Duodenal mucosa (tissue), 2 donors: ENCODE results near the gene MAD1L1.
"Not testable (repeated sequence)": the region's sequence is repeated elsewhere in the genome, so short reads cannot be mapped to it uniquely, and the experiment has no call there.

Experiments
- H3K27ac ChIP-seq: one replicate; pipeline ENCODE4 v1.7.0; 2013; ENCODE audit warnings: low read depth, low read length
- H3K27me3 ChIP-seq, 2 donors: one replicate each; pipeline ENCODE4 v1.7.0; 2013; ENCODE audit warnings: low read length in 2 of 2, control low read depth in 1 of 2; ENCODE audit not compliant: insufficient read depth in 2 of 2, control insufficient read depth in 1 of 2
- H3K36me3 ChIP-seq, 2 donors: one replicate each; pipeline ENCODE4 v1.7.0; 2013; ENCODE audit warnings: low read length in 2 of 2, control low read depth in 1 of 2; ENCODE audit not compliant: insufficient read depth in 2 of 2, control insufficient read depth in 1 of 2
- H3K4me1 ChIP-seq, 2 donors: one replicate each; pipeline ENCODE4 v1.7.0; 2013; ENCODE audit warnings: low read length in 2 of 2, control low read depth in 1 of 2; ENCODE audit not compliant: insufficient read depth in 2 of 2, control insufficient read depth in 1 of 2
- H3K4me3 ChIP-seq, 2 donors: one replicate each; pipeline ENCODE4 v1.7.0; 2013; ENCODE audit warnings: low read length in 2 of 2, low read depth in 1 of 2
- H3K9ac ChIP-seq, 2 donors: one replicate each; pipeline ENCODE4 v1.7.0; 2013; ENCODE audit warnings: low read length in 2 of 2, low read depth in 1 of 2
- H3K9me3 ChIP-seq, 2 donors: one replicate each; pipeline ENCODE4 v1.7.0; 2013; ENCODE audit warnings: low read length in 2 of 2, control low read depth in 1 of 2; ENCODE audit not compliant: control insufficient read depth in 1 of 2

Gene MAD1L1

GRCh38 chr7:1974290-1975101 lies 258.2 kb downstream of the MAD1L1 start:
- H3K9ac ChIP-seq = no peak overlapping the region
- no peaks in the 10 kb centered on the region for H3K9me3 ChIP-seq
- H3K36me3 ChIP-seq = peaks cover 0 to 5% of the 10 kb centered on the region in 2 donors
- no peaks in the 10 kb centered on the region for H3K27me3 ChIP-seq
- no peak overlapping the region for H3K4me3 ChIP-seq
- peaks cover 0 to 5% of the 10 kb centered on the region in 2 donors for H3K4me1 ChIP-seq
- no peak overlapping the region for H3K27ac ChIP-seq

DNA sequence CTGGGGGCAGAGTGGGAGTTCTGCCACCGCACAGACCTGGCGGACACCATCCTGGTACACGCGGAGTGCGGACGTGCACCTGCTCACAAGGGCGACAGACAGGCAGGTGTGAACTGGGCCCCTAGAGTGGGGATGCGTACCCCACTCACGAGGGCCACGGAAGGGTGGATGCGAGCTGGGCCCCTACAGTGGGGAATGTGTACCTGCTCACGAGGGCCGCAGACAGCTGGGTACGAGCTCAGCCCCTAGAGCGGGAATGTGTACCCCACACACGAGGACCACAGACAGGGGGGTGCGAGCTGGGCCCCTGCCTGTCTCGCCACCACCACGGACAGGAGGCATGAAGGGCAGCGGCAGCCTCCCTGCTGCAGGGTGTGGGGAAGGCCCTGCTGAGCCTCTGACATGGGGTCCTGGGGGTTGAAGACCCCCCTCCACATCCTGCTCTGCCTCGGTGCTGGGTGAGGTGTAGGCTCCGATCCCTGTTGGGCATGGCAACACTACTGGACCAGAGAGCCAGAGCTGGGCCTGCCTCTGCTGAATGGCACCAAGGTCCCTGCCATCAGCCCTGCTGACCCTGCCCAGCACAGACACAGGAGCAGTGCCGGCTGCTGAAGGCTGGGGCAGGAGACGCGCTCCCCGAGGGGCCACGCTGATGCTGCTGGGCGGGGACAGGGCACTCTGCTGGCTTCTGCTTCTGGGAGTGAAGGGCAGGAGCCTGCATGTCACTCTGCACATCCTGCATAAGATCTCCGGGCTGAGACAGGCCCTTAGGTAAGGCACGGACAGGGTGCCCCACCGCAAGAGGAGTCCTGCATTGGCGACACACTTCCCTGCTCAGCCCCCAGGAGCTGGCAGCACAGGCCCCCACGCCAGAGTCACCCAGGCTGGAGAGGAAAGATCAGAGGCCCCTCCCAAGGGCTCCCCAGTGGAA lies 259.2 kb downstream of the MAD1L1 start:
- Histone ChIP-seq H3K36me3 (peaks cover 0 to 5% of the 10 kb centered on the region in 2 donors), H3K4me3 (no peak overlapping the region), H3K27ac (no peak overlapping the region)

DNA sequence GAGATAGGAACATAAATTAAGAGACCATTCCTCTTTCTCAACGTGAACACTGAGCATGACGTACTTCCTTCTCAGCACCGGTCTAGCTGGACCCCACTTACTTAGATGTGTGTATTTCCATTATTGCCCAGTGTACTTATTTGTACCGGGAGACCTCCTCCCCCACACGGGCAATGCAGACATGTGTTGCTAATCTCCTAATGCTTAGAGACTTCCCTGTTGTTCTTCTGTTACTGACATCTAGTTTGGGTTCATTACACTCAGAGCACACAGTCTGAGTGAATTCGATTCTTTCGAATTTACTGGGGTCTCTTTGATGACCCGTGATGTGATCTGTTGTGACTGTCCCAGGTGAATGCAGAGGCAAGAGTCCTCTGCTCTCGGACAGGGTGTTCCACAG lies 260.0 kb downstream of the MAD1L1 start:
- peaks cover 0 to 5% of the 10 kb centered on the region in 2 donors for H3K4me1 ChIP-seq
- H3K4me3 ChIP-seq = no peak overlapping the region
- no peak overlapping the region for H3K9ac ChIP-seq
- H3K9me3 ChIP-seq = no peaks in the 10 kb centered on the region
- no peak overlapping the region for H3K27ac ChIP-seq
- peaks cover 0 to 11% of the 10 kb centered on the region in 2 donors for H3K36me3 ChIP-seq
- H3K27me3 ChIP-seq = no peaks in the 10 kb centered on the region

More for the DNA sequence above, 259.2 kb downstream of the MAD1L1 start:
- no peaks in the 10 kb centered on the region for H3K9me3 ChIP-seq
- H3K4me1 ChIP-seq = peaks cover 0 to 5% of the 10 kb centered on the region in 2 donors
- H3K9ac ChIP-seq = no peak overlapping the region
- H3K27me3 ChIP-seq = no peaks in the 10 kb centered on the region

- Histone ChIP-seq H3K4me1 (peaks cover 0 to 5% of the 10 kb centered on the region in 2 donors), H3K9ac (no peak overlapping the region), H3K27ac (no peak overlapping the region), H3K9me3 (no peaks in the 10 kb centered on the region), H3K27me3 (no peaks in the 10 kb centered on the region), H3K36me3 (peaks cover 0 to 8% of the 10 kb centered on the region in 2 donors), H3K4me3 (no peak overlapping the region)
Observed at GRCh38 chr7:1971946-1972654, 260.6 kb downstream of the MAD1L1 start.

DNA sequence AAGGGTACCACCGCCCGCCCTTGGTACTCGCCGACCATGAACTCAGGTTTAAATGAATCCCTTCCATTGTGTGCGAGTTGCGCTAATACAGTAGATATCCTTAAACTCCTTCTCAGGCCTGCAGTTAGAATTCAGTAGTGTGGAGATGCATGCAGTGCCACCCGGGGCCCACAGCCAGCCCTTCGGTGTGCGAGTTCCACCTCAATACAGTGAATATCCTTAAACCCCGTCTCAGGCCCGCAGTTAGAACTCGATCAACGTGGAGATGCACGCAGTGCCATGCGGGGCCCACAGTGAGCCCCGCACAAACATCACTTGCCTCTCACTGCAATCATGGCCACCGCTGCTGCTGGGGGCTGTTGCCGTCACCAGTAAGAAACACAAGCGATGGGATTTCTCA lies 261.9 kb downstream of the MAD1L1 start:
- Histone ChIP-seq H3K4me1 (peaks cover 0 to 5% of the 10 kb centered on the region in 2 donors), H3K9ac (no peak overlapping the region), H3K36me3 (peaks cover 0 to 8% of the 10 kb centered on the region in 2 donors), H3K27ac (no peak overlapping the region), H3K27me3 (no peaks in the 10 kb centered on the region), H3K9me3 (no peaks in the 10 kb centered on the region), H3K4me3 (no peak overlapping the region)

GRCh38 chr7:1970285-1970660 lies 262.5 kb downstream of the MAD1L1 start:
- not testable (repeated sequence) for H3K27ac ChIP-seq, H3K4me1 ChIP-seq

GRCh38 chr7:1969459-1970284 lies 263.1 kb downstream of the MAD1L1 start:
- H3K9me3 ChIP-seq = no peaks in the 10 kb centered on the region
- H3K27me3 ChIP-seq = no peaks in the 10 kb centered on the region
- no peak overlapping the region for H3K27ac ChIP-seq
- H3K9ac ChIP-seq = no peak overlapping the region
- no peak overlapping the region for H3K4me3 ChIP-seq
- H3K4me1 ChIP-seq = no peaks in the 10 kb centered on the region
- H3K36me3 ChIP-seq = peaks cover 0 to 8% of the 10 kb centered on the region in 2 donors

More at GRCh38 chr7:1970285-1970660, 262.5 kb downstream of the MAD1L1 start:
- H3K27me3 ChIP-seq, H3K9ac ChIP-seq, H3K9me3 ChIP-seq, H3K36me3 ChIP-seq, H3K4me3 ChIP-seq: not testable (repeated sequence)

DNA sequence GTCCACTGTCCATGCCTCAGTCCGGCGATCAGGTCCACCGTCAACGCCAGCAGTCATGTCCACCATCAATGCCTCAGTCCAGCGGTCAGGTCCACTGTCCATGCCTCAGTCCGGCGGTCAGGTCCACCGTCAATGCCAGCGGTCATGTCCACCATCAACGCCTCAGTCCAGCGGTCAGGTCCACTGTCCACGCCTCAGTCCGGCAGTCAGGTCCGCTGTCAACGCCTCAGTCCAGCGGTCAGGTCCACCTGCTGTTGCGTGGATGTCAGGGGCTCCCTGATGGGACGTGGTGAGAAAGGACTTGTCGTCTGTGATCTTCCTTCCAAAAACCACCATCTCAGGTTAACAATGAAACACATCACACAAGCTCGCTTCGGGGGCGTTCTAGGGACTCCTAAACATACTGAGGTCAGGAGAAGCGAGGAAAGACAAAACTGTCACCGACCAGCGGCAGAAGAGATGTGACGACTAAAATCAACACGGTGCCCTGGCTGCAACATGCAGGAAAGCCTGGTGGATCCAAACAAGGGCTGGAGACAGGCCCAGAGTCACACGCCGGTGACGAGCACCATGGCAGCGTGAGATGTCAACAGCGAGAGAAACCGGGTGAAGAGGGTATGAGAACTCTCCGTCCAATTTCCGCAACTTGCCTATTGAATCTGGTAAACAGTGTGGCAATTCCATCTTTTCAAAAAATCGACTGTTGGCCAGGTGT lies 264.2 kb downstream of the MAD1L1 start:
- Histone ChIP-seq H3K4me3 (no peak overlapping the region), H3K27me3 (no peaks in the 10 kb centered on the region), H3K9me3 (no peaks in the 10 kb centered on the region), H3K4me1 (no peaks in the 10 kb centered on the region), H3K36me3 (peaks cover 0 to 8% of the 10 kb centered on the region in 2 donors), H3K9ac (no peak overlapping the region), H3K27ac (no peak overlapping the region)
